ENCODE data around the gene C1QL4. TPM values are rescaled to one million over a fixed set of nuclear protein-coding genes. Genes with fewer than 3 reads are reported as not detected.
A peak's percentile ranks its signal among the peaks of the same experiment; 100 is the strongest.

C1QL4 gene
- total RNA-seq, 1 experiment from 2014 or later: 2.1 TPM

DNA sequence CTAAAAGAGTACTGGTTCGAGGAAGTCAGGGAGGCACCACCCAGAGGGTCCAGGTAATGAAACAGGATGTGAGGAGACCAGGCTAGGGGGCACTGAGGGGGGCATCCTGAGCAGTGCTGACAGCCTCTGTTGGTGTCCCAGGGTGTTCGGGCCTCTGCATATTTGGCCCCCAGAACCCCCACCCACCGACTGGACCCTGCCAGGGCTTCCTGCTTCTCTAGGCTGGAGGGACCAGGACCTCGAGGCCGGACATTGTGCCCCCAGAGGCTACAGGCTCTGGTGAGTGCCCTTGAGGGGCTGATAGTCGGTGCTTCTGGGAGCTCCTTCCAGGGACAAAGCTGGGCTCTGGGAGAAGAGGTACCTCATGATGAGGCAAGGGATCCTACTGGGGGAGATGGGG lies 11.4 kb downstream of the C1QL4 start:
- no peaks in the 10 kb centered on the region for H3K27me3 ChIP-seq (ENCODE audit: control insufficient read depth, insufficient read depth, low read length)
- CTCF ChIA-PET: interaction anchor here (0.6 kb wide), 1 partner anchor 12 kb away, joined by 4 read pairs; no protein-coding TSS in a partner anchor
- DNase-seq (ENCODE audit: low read depth, low spot score) (no peak), ATAC-seq (no peak)
- in situ Hi-C loops (cut with HindIII; ENCODE audit: low pct_unique_long_range_greater_than_20kb, low sequenced_read_pairs): no loop called here
- TF ChIP-seq, protein P1, sequence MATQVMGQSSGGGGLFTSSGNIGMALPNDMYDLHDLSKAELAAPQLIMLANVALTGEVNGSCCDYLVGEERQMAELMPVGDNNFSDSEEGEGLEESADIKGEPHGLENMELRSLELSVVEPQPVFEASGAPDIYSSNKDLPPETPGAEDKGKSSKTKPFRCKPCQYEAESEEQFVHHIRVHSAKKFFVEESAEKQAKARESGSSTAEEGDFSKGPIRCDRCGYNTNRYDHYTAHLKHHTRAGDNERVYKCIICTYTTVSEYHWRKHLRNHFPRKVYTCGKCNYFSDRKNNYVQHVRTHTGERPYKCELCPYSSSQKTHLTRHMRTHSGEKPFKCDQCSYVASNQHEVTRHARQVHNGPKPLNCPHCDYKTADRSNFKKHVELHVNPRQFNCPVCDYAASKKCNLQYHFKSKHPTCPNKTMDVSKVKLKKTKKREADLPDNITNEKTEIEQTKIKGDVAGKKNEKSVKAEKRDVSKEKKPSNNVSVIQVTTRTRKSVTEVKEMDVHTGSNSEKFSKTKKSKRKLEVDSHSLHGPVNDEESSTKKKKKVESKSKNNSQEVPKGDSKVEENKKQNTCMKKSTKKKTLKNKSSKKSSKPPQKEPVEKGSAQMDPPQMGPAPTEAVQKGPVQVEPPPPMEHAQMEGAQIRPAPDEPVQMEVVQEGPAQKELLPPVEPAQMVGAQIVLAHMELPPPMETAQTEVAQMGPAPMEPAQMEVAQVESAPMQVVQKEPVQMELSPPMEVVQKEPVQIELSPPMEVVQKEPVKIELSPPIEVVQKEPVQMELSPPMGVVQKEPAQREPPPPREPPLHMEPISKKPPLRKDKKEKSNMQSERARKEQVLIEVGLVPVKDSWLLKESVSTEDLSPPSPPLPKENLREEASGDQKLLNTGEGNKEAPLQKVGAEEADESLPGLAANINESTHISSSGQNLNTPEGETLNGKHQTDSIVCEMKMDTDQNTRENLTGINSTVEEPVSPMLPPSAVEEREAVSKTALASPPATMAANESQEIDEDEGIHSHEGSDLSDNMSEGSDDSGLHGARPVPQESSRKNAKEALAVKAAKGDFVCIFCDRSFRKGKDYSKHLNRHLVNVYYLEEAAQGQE (IDR thresholded peaks at IDR 0.05; ENCODE audit: insufficient read depth in 1 of 2, low read depth in 2 of 2, low read length in 1 of 2): no peak
- no peak for TF ChIP-seq TCF7L2 (IDR thresholded peaks at IDR 0.05; ENCODE audit: low read depth, low read length)
- no peak for TF ChIP-seq SIN3A (IDR thresholded peaks at IDR 0.05; ENCODE audit: borderline replicate concordance, insufficient read depth, low read depth, low read length)
- TF ChIP-seq POLR2AphosphoS5 (IDR thresholded peaks at IDR 0.05; ENCODE audit: low read depth, low read length): no peak
- TF ChIP-seq, protein P2, sequence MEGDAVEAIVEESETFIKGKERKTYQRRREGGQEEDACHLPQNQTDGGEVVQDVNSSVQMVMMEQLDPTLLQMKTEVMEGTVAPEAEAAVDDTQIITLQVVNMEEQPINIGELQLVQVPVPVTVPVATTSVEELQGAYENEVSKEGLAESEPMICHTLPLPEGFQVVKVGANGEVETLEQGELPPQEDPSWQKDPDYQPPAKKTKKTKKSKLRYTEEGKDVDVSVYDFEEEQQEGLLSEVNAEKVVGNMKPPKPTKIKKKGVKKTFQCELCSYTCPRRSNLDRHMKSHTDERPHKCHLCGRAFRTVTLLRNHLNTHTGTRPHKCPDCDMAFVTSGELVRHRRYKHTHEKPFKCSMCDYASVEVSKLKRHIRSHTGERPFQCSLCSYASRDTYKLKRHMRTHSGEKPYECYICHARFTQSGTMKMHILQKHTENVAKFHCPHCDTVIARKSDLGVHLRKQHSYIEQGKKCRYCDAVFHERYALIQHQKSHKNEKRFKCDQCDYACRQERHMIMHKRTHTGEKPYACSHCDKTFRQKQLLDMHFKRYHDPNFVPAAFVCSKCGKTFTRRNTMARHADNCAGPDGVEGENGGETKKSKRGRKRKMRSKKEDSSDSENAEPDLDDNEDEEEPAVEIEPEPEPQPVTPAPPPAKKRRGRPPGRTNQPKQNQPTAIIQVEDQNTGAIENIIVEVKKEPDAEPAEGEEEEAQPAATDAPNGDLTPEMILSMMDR (IDR thresholded peaks at IDR 0.05): no peak
- peaks cover 8% of the 10 kb centered on the region; the same call in 1 of the 2 replicates for H3K4me1 ChIP-seq (ENCODE audit: control insufficient read depth, insufficient read depth, low read length)
- BruUV-seq (replicated peaks): TSS peak; percentile 10
- H3K36me3 ChIP-seq (ENCODE audit: control insufficient read depth, insufficient read depth, low read length): peaks cover 9% of the 10 kb centered on the region
- H3K4me3 ChIP-seq (ENCODE audit: low read depth in 2 of 2, low read length in 2 of 2): no peak overlapping the region
- H3K9me3 ChIP-seq (ENCODE audit: control insufficient read depth, insufficient read depth, low read depth, low read length): no peaks in the 10 kb centered on the region
- POLR2A ChIA-PET: interaction anchor here (0.6 to 0.7 kb wide), 2 partner anchors 22 to 159 kb away, joined by 3 read pairs; no protein-coding TSS in a partner anchor
- intact Hi-C loops (cut with micrococcal nuclease; ENCODE audit: unreplicated experiment): no loop called here
- no peak overlapping the region for H3K27ac ChIP-seq (ENCODE audit: low read length)

DNA sequence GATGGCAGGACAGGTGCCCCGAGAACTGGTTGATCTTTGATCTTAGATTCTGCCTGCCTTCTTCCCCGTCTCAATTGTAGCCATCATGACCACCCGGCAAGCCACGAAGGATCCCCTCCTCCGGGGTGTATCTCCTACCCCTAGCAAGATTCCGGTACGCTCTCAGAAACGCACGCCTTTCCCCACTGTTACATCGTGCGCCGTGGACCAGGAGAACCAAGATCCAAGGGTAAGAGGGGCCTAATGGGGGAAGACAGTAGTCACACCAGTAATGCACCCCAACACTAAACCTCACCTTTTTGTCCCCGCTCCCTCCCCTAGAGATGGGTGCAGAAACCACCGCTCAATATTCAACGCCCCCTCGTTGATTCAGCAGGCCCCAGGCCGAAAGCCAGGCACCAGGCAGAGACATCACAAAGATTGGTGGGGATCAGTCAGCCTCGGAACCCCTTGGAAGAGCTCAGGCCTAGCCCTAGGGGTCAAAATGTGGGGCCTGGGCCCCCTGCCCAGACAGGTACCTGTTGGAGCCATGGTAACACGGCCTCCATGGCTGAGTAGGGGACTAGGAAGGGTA lies 13.4 kb downstream of the C1QL4 start:
- Histone ChIP-seq H3K9me3 (ENCODE audit: control insufficient read depth, insufficient read depth, low read depth, low read length) (no peaks in the 10 kb centered on the region), H3K4me3 (ENCODE audit: low read depth in 2 of 2, low read length in 2 of 2) (peak overlapping the region; percentile 82 to 98), H3K4me1 (ENCODE audit: control insufficient read depth, insufficient read depth, low read length) (peaks cover 5% of the 10 kb centered on the region; the same call in 1 of the 2 replicates), H3K27ac (ENCODE audit: low read length) (peak overlapping the region; percentile 87), H3K27me3 (ENCODE audit: control insufficient read depth, insufficient read depth, low read length) (no peaks in the 10 kb centered on the region), H3K36me3 (ENCODE audit: control insufficient read depth, insufficient read depth, low read length) (peaks cover 9% of the 10 kb centered on the region)
- no peak for TF ChIP-seq TCF7L2 (IDR thresholded peaks at IDR 0.05; ENCODE audit: low read depth, low read length)
- TF ChIP-seq, protein P1 (IDR thresholded peaks at IDR 0.05; ENCODE audit: insufficient read depth in 1 of 2, low read depth in 2 of 2, low read length in 1 of 2): no peak
- TF ChIP-seq POLR2AphosphoS5 (IDR thresholded peaks at IDR 0.05; ENCODE audit: low read depth, low read length): no peak
- TF ChIP-seq, protein P2 (IDR thresholded peaks at IDR 0.05): no peak
- TF ChIP-seq SIN3A (IDR thresholded peaks at IDR 0.05; ENCODE audit: borderline replicate concordance, insufficient read depth, low read depth, low read length): no peak
- DNase-seq (ENCODE audit: low read depth, low spot score) (no peak), ATAC-seq (no peak)
- CTCF ChIA-PET: interaction anchor here (1.1 to 2.7 kb wide), 4 partner anchors 8 to 26 kb away, joined by 3 to 11 read pairs (median 6); no protein-coding TSS in a partner anchor
- TSS peak; percentile 93 for BruUV-seq (replicated peaks)
- intact Hi-C loops (cut with micrococcal nuclease; ENCODE audit: unreplicated experiment) (no loop called here), in situ Hi-C loops (cut with HindIII; ENCODE audit: low pct_unique_long_range_greater_than_20kb, low sequenced_read_pairs) (no loop called here)
- POLR2A ChIA-PET: interaction anchor here (0.6 kb wide), 1 partner anchor 43 kb away, joined by 4 read pairs; the partner anchor contains the start of gene SPATS2

Data from Panc1 (cell line).